ENCODE data around the gene NUDT4. TPM values are rescaled to one million over a fixed set of nuclear protein-coding genes. Genes with fewer than 3 reads are reported as not detected.

NUDT4 gene
- polyA plus RNA-seq, 1 of the 3 experiments (the other 2 are of a cell fraction), result 19.8 TPM

- DNase-seq, result no peak
- no peak overlapping the region for H3K4me2 ChIP-seq
- no peak overlapping the region for H3K9ac ChIP-seq
- H4K20me1 ChIP-seq (ENCODE audit: insufficient read depth), result no peaks in the 10 kb centered on the region
- H2AFZ ChIP-seq (ENCODE audit: low read depth), result no peak overlapping the region
- no peak for TF ChIP-seq GABPA (IDR thresholded peaks at IDR 0.05; ENCODE audit: low read depth)
- TF ChIP-seq IRF3 (IDR thresholded peaks at IDR 0.05; ENCODE audit: low read depth, low read length), result no peak
- TF ChIP-seq FOSL2 (IDR thresholded peaks at IDR 0.05; ENCODE audit: borderline replicate concordance, low read depth), result no peak
- no peak for TF ChIP-seq CHD2 (IDR thresholded peaks at IDR 0.05; ENCODE audit: low read length, partially characterized antibody)
- TF ChIP-seq NFIC (IDR thresholded peaks at IDR 0.05; ENCODE audit: borderline replicate concordance), result no peak
- TF ChIP-seq EP300 (IDR thresholded peaks at IDR 0.05; ENCODE audit: borderline replicate concordance in 1 of 2, low read depth in 1 of 2, low read length in 1 of 2), result no peak
- no peak for TF ChIP-seq EZH2phosphoT487 (IDR thresholded peaks at IDR 0.05; ENCODE audit: borderline replicate concordance, low read depth)
- no peak for TF ChIP-seq SMC3 (IDR thresholded peaks at IDR 0.05; ENCODE audit: low read depth, low read length)
- no peak for TF ChIP-seq TEAD4 (IDR thresholded peaks at IDR 0.05; ENCODE audit: borderline replicate concordance, insufficient read depth)
- no peak for TF ChIP-seq FOXM1 (IDR thresholded peaks at IDR 0.05; ENCODE audit: low read depth)
- TF ChIP-seq TCF12 (IDR thresholded peaks at IDR 0.05), result no peak
- no peak for TF ChIP-seq SIN3A (IDR thresholded peaks at IDR 0.05; ENCODE audit: borderline replicate concordance, low read depth, low read length)
- TF ChIP-seq RAD21 (IDR thresholded peaks at IDR 0.05; ENCODE audit: low read length), result no peak
- TF ChIP-seq PBX3 (IDR thresholded peaks at IDR 0.05), result no peak
- TF ChIP-seq RXRA (IDR thresholded peaks at IDR 0.05; ENCODE audit: borderline replicate concordance, low read depth), result no peak
- no peak overlapping the region for H3K27ac ChIP-seq (ENCODE audit: low read depth in 2 of 2, low read length in 1 of 2)
- H3F3A ChIP-seq (replicated peaks; ENCODE audit: insufficient read depth), result no peaks in the 10 kb centered on the region
- H3K27me3 ChIP-seq (ENCODE audit: insufficient read depth), result no peaks in the 10 kb centered on the region
- no peaks in the 10 kb centered on the region for H3K36me3 ChIP-seq (replicated peaks in 1 of 2; ENCODE audit: control insufficient read depth in 1 of 2, insufficient read depth in 2 of 2, low read length in 1 of 2)
- H3K9me3 ChIP-seq, result no peaks in the 10 kb centered on the region
- WGBS (ENCODE audit: low lambda C conversion rate), result 84% methylated on average over 7 of the region's 7 CpGs
- no peaks in the 10 kb centered on the region for H3K79me2 ChIP-seq (ENCODE audit: insufficient read depth)
- ChIA-PET POLR2A (no interaction called here), CTCF (no interaction called here)
- H3K4me3 ChIP-seq (ENCODE audit: low read depth in 2 of 2, low read length in 1 of 2), result no peak overlapping the region
- no peaks in the 10 kb centered on the region for H3K9me2 ChIP-seq
- peaks cover 0 to 5% of the 10 kb centered on the region in 2 experiments; a peak in 1 of 4 replicates for H3K4me1 ChIP-seq (ENCODE audit: control insufficient read depth in 1 of 2, insufficient read depth in 2 of 2, low read depth in 1 of 2, low read length in 1 of 2)
Measured at GRCh38 chr12:93365616-93366405, 11.9 kb upstream of the NUDT4 start.

GRCh38 chr12:93366422-93366821 lies 11.3 kb upstream of the NUDT4 start:
- Histone ChIP-seq H3K4me3 (ENCODE audit: low read depth in 2 of 2, low read length in 1 of 2) (no peak overlapping the region), H3K27me3 (ENCODE audit: insufficient read depth) (no peaks in the 10 kb centered on the region), H3K4me1 (ENCODE audit: control insufficient read depth in 1 of 2, insufficient read depth in 2 of 2, low read depth in 1 of 2, low read length in 1 of 2) (peaks cover 0 to 4% of the 10 kb centered on the region in 2 experiments; a peak in 1 of 4 replicates), H3K36me3 (replicated peaks in 1 of 2; ENCODE audit: control insufficient read depth in 1 of 2, insufficient read depth in 2 of 2, low read length in 1 of 2) (no peaks in the 10 kb centered on the region), H3F3A (replicated peaks; ENCODE audit: insufficient read depth) (no peaks in the 10 kb centered on the region), H2AFZ (ENCODE audit: low read depth) (no peak overlapping the region), H3K79me2 (ENCODE audit: insufficient read depth) (no peaks in the 10 kb centered on the region), H3K9ac (no peak overlapping the region), H3K9me2 (no peaks in the 10 kb centered on the region), H3K9me3 (no peaks in the 10 kb centered on the region), H3K27ac (ENCODE audit: low read depth in 2 of 2, low read length in 1 of 2) (no peak overlapping the region), H4K20me1 (ENCODE audit: insufficient read depth) (no peaks in the 10 kb centered on the region), H3K4me2 (no peak overlapping the region)
- TF ChIP-seq IRF3 (IDR thresholded peaks at IDR 0.05; ENCODE audit: low read depth, low read length) (no peak), REST (IDR thresholded peaks at IDR 0.05; ENCODE audit: low read depth, low read length) (no peak), FOSL2 (IDR thresholded peaks at IDR 0.05; ENCODE audit: borderline replicate concordance, low read depth) (no peak), RAD21 (IDR thresholded peaks at IDR 0.05; ENCODE audit: low read length) (no peak), RCOR1 (IDR thresholded peaks at IDR 0.05; ENCODE audit: low read length) (no peak), GABPA (IDR thresholded peaks at IDR 0.05; ENCODE audit: low read depth) (no peak), GATA2 (CRISPR knock-in tag; IDR thresholded peaks at IDR 0.05) (no peak), ELF1 (IDR thresholded peaks at IDR 0.05) (no peak)
- 93% methylated on average over 4 of the region's 4 CpGs for WGBS (ENCODE audit: low lambda C conversion rate)
- DNase-seq, result no peak
- ChIA-PET POLR2A (no interaction called here), CTCF (no interaction called here)

All from SK-N-SH (cell line).